Adrenal gland (tissue), 5 donors: Measurements from ENCODE around the gene PDGFD.

Source experiments
- CTCF ChIP-seq, 6 experiments: fragments of 450-650 bp in 4 of 6; fragments of 200-600 bp in 2 of 6; sonication (generic) in 1 of 6; IDR thresholded peaks; 1 replicate in 5 of 6; 2 replicates in 1 of 6; pipeline versions ENCODE4 v1.5.1 to v1.8.0; 2016 to 2021; ENCODE audit warnings: antibody characterized with exemption in 6 of 6, mild to moderate bottlenecking in 2 of 6, moderate library complexity in 1 of 6
- POLR2A ChIP-seq, 2 donors: fragments of 450-650 bp; IDR thresholded peaks; one replicate each; pipeline ENCODE4 v1.6.1; 2017; ENCODE audit warnings: antibody characterized with exemption in 2 of 2, mild to moderate bottlenecking in 2 of 2, moderate library complexity in 1 of 2
- donor health status: DM: no; HTN: no; CAD: no.

GRCh38 chr11:103881584-103881983 lies 282.4 kb downstream of the PDGFD start:
- no peak for TF ChIP-seq CTCF (IDR thresholded peaks at IDR 0.05)
- no peak for TF ChIP-seq POLR2A (IDR thresholded peaks at IDR 0.05)
